NCI-H2196 (cell line): ENCODE measurements around the gene MDP1.
A peak's percentile ranks its signal among the peaks of the same experiment; 100 is the strongest.

ENCODE experiments used
- DNase-seq: peaks from one replicate; lab custom pipeline; 2025; ENCODE audit not compliant: unreplicated experiment; lab: John Stamatoyannopoulos, UW

The MDP1 gene

DNA sequence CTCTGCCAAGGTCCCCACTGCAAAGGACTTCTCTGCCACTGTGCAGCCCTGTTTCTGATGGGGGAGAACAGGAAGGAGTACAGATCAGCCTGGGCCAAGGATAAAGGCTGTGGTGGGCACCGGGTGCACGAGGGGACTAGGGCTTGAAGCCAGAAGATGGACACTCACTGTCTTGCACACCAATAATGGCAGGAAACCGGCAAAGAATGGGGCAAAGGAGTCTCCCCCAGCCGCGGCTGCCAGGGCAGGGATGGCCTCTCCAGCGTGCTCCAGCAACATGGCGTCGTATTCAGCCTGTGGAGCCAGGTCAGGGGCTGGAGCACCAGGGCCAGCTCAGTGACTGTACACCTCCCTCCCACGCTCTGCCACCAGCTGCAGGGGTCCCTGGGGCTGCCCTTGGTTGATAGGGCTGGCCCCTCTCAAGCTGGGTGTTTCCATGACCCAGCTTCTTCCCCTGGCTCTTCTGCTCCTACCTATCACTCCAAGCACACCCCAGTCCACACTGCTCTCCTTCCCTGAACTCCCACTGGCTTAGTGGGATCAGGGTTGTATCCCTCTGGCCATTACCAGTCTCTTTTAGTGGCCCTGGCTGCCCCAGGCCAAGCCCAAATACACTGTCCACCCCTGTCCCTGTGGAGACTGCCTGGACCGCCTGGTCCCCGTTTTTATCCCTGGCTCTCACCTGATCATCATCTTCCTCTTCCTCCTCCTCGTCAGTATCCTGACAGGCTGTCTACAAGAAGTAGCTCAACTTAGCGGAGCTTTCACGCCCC is 33.6 kb downstream of the MDP1 start:
- no peak for DNase-seq

- DNase-seq = no peak
Measured at GRCh38 chr14:24181371-24182077, 34.3 kb downstream of the MDP1 start.

DNA sequence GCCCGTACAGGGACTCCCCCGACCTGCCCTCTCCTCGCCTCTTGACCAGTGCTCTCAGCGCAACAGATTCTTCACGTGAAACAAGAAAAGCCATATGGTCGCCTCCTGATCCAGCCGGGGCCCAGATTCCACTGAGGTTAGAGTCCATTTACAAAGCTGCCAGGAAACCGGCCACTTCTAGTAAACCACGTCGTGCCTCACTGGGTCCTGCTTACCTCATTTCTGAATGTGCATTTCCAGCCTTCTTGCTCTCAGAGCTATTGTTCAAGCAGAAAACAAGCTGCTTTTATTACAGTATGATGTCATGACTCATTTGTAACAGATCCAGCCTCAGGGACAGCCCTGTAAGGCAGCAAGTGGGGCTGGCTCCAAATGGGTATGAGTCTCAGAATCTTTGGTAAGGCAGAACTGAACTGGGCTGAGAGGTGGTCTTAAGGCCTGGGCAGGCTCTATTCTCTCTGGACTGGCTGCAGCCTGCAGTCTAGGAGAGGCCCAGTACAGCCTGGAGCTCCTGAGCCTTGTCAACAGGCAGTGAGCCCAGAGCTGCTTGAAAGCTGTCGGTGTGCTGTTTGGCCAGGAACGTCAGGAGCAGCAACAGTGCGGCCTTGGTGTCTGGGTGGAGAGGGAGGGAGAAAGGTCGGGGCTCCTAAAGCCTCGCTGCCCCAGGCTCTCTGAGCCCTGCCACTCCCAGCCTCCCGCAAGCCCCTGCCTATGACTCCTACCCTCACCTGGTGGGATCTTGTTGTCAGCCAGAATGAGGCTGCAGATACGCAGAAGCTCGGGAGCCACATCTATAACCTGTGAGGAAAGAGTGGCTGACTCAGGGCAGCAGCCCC is 35.7 kb downstream of the MDP1 start:
- DNase-seq = peak; percentile 71

DNA sequence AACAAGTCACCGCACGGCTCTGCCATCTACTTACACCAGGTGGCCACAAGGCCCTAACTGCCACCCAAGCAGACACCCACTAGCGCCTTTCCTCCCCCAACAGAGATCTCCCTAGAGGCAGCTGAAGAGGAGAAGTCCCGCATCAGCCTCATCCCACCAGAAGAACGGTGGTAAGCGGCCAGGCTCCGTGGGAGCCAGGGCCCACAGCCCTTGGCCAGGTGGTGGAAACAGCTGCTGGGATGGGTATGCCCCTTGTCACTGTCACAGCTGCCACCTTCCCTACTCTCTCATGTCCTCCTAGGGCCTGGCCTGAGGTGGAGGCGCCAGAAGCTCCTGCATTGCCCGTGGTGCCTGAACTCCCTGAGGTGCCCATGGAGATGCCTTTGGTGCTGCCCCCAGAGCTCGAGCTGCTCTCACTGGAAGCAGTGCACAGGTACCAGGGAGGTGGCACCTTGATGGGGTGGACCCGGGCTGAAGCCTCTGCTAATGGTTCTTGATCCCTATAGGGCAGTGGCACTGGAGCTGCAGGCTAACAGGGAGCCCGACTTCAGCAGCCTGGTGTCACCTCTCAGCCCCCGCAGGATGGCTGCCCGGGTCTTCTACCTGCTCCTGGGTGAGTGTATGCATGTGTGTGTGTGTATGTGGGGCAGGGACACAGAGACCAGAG is 36.4 kb downstream of the MDP1 start:
- DNase-seq = no peak

- DNase-seq = no peak
Measured at GRCh38 chr14:24178399-24179178, 37.3 kb downstream of the MDP1 start.

DNA sequence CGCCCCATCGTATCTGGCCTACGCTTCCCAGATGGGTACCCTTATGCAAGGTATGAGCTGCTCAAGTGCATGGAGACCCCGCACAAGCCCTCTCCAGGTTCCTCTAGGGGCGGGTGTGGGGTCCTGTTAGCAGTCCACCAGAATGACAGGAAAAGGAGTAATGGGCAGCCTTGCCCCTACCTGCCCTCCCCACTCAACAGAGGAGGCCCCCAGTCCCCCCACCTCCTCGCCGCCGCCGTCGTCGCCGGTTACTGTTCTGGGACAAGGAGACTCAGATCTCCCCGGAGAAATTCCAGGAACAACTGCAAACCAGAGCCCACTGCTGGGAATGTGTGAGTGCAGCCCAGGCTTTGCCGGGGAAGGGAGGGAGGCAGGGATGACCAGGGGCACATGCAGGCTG is 38.0 kb downstream of the MDP1 start:
- no peak for DNase-seq

DNA sequence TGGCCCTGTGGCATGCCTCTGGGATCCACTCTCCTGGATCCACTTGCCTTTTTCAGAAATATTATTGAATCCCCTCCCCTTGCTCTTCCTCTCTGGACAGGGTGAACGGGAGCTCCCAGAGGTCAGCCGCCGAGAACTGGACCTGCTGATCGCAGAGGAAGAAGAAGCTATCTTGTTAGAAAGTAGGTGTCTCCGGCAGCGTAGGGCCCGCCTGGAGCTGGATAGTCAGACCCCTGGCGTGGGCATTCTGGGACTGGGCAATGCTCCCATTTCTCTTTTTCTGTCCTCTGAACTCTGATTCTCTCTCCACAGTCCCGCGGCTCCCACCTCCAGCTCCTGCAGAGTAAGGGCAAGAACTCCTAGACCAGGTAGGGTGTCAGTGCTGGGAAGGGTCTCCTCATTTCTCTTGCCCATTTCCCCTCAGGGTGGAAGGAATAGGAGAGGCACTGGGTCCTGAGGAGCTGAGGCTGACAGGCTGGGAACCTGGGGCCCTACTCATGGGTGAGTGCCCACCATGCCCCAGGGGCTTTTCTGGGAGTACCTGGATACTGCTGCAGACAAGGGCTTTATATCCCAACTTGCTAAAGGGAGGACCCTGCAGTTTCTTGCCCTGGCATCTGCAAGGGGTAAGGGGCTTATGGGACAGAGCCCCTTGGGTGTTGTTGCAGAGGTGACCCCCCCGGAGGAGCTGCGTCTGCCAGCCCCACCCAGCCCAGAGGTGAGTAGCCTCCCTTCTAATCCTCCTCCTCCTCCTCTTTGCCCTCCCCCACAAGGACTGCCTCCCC is 38.6 kb downstream of the MDP1 start:
- DNase-seq = no peak

DNA sequence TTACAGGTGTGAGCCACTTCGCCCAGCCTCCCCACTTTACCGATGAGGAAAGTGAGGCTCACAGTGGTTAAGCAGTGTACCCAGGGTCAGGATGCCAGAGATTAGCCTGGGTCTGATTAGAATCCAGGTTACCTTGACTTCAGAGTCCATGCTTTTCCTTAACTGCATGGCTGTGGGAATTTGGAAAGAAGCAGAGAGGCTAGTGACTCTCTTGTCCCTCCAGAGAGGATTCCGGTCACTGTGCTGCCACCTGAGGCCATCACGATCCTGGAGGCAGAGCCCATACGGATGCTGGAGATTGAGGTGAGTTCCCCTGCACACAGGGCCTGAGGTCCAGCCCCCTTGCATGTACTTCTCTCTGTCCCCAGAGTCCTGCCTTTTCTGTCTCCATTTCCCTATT is 39.3 kb downstream of the MDP1 start:
- no peak for DNase-seq

DNA sequence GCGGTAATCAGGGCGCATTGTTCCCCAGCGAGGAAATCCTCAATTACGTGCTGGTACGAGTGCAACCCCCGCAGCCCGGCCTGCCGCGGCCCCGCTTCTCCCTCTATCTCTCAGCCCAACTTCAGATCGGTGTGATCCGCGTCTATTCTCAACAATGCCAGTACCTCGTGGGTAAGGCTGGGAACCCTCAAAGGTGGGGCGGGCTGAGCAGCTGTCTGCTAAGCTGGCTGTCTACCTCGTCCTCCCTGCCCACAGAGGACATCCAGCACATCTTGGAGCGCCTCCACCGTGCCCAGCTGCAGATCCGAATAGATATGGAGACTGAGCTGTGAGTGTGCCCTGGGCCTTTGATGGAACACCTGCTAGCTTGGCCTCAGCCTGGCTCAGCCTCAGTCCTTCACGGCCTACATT is 43.0 kb downstream of the MDP1 start:
- no peak for DNase-seq

DNA sequence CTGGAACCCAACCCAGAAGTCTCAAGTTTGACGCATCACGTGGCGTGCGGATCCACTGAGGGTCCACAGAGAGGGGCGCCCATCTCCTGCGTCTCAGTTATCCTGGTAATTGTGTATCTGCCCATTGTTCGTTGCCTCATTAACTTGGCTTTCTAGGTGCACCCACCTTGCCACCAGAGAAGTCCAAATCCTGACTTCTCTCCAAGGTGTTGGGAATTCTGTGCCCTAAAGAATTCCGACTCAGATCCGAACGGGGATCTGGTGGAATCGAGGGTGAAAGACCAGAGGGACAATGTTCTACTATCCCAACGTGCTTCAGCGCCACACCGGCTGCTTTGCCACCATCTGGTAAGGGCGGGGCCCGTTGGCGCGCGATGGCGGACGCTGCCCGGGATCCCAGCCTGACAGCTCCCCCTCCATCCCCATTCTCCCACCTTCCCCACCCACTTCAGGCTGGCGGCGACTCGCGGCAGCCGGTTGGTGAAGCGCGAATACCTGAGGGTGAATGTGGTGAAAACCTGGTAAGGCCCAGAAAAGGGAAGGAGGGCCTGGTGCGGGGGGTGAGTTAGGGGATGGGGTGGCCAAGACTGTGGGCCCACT is 43.5 kb downstream of the MDP1 start:
- DNase-seq = no peak

- DNase-seq = no peak
Measured at GRCh38 chr14:24171422-24172260, 44.2 kb downstream of the MDP1 start, which contains the start of gene REC8. TSS of gene REC8 (plus strand) at chr14:24172080. CDS start at chr14:24172553, 473 bp downstream.

- no peak for DNase-seq
Measured at GRCh38 chr14:24167469-24168114, 48.3 kb downstream of the MDP1 start.

DNA sequence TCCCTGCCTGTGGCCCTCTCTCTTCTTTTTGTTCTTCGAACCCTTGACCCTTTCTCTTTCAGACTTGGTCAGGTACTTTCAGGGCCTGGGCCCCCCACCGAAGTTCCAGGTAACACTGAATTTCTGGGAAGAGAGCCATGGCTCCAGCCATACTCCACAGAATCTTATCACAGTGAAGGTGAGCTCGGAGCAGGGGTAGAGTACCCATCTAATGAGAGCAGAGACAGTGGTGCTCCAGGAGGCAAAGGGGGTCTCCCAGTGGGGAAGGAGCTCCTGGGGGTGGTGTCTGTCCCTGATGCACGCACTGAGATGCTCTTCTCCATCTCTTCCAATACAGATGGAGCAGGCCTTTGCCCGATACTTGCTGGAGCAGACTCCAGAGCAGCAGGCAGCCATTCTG is 50.1 kb downstream of the MDP1 start:
- no peak for DNase-seq

- DNase-seq = no peak
Measured at GRCh38 chr14:24164518-24164991, 51.3 kb downstream of the MDP1 start.
